Lower leg skin (tissue), 4 donors: Measurements from ENCODE around the gene STX18. TPM values are rescaled to one million over a fixed set of nuclear protein-coding genes. Genes with fewer than 3 reads are reported as not detected.

ENCODE experiments used
- DNase-seq, 2 donors: peaks; one replicate each; pipeline ENCODE4 v3.0.0-alpha.2; 2019; ENCODE audit warnings: low spot score in 2 of 2
- H3K4me3 ChIP-seq: fragments of 200-600 bp; sonication (generic); 2 replicates; pipeline ENCODE4 v1.5.1; 2017; ENCODE audit warnings: mild to moderate bottlenecking, low read depth; ENCODE audit not compliant: poor library complexity, severe bottlenecking
- POLR2A ChIP-seq, 2 donors: fragments of 450-650 bp; IDR thresholded peaks; one replicate each; pipeline ENCODE4 v1.6.1; 2016 to 2017; ENCODE audit warnings: antibody characterized with exemption in 2 of 2, mild to moderate bottlenecking in 1 of 2, moderate library complexity in 1 of 2
- WGBS, 2 donors: methylation state at CpG; one replicate each; pipeline ENCODE4 v1.1.5; 2018; 5-methylcytosine and 5-hydroxymethylcytosine counted together
- intact Hi-C: fragments of 100-400 bp; cut with DNase I; formaldehyde crosslinking; loops from one replicate; pipeline ENCODE4 v1.15.0; 2023; ENCODE audit warnings: low total_unique reads
- total RNA-seq, 4 donors: library from RNA; depleted of rRNA; stranded (reverse); fragments of >200 nt; gene quantifications; one replicate each; pipeline ENCODE4 v1.1.0, GENCODE V29; 2016
- TF ChIP-seq, protein P1 (sequence below), 3 donors: fragments of 450-650 bp; IDR thresholded peaks; one replicate each; pipeline ENCODE4 v1.5.1; 2016; ENCODE audit warnings: antibody characterized with exemption in 3 of 3, mild to moderate bottlenecking in 3 of 3, moderate library complexity in 2 of 3

The STX18 gene
- total RNA-seq, 4 donors from 2014 or later, result 18.1 to 24.6 (median 21.5) TPM

DNA sequence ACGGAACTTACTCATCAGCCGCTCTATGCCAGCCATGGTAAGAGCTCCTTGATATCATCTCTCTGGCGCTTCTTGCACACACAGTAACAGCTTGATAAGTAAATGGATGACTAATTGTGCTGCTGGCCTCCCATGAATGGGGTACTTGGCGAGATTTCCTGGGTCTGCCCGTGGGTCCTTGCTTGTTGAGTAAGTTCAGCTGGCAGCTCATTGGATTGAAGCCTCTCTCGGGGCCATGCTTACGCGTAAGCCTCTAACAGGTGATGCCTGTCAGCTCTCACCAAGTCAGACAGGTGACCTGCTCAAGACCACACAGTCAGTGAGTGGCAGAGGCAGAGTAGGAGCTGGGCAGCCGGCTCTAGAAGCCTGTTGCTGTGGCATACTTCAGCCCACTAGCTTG lies 147.2 kb downstream of the STX18 start:
- WGBS, 2 donors, result 48 to 59% methylated on average over 9 of the region's 9 CpGs
- H3K4me3 ChIP-seq, result no peak overlapping the region
- no peak for DNase-seq
- intact Hi-C loops, result no loop called here
- no peak for TF ChIP-seq POLR2A (IDR thresholded peaks at IDR 0.05)
- TF ChIP-seq, protein P1, sequence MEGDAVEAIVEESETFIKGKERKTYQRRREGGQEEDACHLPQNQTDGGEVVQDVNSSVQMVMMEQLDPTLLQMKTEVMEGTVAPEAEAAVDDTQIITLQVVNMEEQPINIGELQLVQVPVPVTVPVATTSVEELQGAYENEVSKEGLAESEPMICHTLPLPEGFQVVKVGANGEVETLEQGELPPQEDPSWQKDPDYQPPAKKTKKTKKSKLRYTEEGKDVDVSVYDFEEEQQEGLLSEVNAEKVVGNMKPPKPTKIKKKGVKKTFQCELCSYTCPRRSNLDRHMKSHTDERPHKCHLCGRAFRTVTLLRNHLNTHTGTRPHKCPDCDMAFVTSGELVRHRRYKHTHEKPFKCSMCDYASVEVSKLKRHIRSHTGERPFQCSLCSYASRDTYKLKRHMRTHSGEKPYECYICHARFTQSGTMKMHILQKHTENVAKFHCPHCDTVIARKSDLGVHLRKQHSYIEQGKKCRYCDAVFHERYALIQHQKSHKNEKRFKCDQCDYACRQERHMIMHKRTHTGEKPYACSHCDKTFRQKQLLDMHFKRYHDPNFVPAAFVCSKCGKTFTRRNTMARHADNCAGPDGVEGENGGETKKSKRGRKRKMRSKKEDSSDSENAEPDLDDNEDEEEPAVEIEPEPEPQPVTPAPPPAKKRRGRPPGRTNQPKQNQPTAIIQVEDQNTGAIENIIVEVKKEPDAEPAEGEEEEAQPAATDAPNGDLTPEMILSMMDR (IDR thresholded peaks at IDR 0.05), result no peak

DNA sequence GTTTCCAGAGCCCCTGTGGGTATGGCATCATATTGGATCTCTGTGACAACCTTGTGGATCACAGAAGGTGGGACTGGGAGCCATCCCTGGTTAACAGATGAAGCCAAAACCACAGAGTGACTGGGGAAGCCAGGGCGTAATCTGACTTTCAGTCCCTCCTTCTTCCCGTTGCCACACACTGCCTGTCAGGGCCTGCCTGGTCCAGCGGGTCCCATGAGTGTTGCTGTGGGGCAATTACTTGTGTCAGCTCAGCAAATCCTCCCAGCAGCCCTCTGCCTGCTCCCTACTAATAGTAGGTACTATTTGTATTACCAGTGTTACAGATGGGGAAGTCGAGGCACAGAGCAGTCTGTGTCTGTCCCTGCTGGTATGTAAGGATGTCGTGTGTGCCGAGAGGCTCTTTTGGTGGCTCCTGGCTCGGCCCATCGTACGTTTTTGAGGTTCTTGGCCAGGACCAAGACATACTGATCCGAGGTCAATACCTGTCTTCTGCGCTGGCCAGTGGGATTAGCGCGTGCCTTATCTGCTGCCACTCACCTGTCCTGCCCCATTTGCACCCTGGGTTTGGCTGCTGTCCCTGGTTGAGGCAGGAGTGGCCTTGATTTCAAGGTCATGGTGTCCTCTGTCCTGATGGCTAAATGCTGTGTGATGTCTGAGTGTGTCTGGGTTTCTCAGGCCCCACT lies 149.2 kb downstream of the STX18 start:
- TF ChIP-seq POLR2A (IDR thresholded peaks at IDR 0.05), result no peak
- TF ChIP-seq, protein P1 (IDR thresholded peaks at IDR 0.05), result no peak
- H3K4me3 ChIP-seq, result no peak overlapping the region
- intact Hi-C loops, result no loop called here
- peak in 1 of 2 donors; percentile 63 for DNase-seq
- 49 to 78% methylated on average over 13 of the region's 13 CpGs for WGBS, 2 donors

DNA sequence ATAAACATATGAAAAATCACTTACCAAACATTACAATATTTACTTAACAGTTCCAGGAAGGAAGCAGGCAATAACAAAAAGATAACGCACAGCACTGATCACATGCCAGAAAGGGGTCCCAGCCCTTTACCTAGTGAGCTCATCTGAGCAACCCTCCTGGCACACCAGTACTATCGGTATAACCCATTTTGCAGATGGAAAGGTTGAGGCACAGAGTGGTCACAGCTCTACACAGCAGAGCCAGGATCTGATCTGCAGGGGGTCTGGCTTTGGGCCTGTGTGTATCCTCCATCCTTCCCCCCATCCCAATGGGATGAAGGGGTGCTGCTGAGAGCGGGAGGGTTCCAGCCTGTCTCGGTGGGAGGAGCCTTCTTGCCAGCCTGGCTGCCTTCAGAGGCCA lies 150.0 kb downstream of the STX18 start:
- 58 to 68% methylated on average over 4 of the region's 4 CpGs for WGBS, 2 donors
- TF ChIP-seq, protein P1 (IDR thresholded peaks at IDR 0.05), result no peak
- TF ChIP-seq POLR2A (IDR thresholded peaks at IDR 0.05), result no peak
- DNase-seq, result no peak
- intact Hi-C loops, result no loop called here
- no peak overlapping the region for H3K4me3 ChIP-seq

DNA sequence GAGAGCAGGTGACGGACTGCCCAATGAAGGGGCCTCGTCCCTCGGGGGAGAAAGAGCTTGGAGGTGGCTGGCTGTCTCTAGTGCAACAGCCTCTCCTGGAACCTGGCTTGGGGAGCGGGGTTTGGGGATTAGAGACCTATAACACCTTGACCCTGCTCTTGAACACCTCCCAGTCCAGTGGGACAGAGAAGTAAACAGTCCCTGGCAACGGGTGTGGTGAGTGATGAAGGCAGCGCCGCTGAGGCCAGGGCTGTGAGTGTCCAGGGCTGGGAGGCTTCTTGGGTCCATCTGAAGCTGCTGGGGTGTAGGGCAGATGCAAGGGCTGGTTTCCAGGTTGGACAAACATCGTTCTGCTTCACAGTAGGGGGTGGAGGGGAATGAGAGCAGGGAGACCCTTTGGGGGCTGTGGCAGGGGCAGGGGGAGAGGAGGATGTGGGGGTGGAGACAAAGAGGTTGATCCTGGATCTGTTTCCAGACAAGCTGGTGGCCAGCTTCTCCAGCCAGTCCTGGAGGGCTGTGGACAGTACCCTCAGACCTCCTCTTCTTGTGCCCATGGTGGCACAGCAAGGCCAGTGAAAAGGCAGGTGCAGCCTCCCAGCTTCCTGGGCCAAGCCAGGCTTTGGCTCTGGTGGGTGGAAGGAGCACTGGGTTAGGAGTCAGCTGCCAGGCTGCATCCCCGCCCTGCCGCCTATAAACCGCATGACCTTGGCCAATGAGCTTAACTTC lies 151.2 kb downstream of the STX18 start:
- intact Hi-C loops, result no loop called here
- 72 to 77% methylated on average over 11 of the region's 11 CpGs for WGBS, 2 donors
- TF ChIP-seq, protein P1 (IDR thresholded peaks at IDR 0.05), result no peak
- TF ChIP-seq POLR2A (IDR thresholded peaks at IDR 0.05), result no peak
- DNase-seq, result no peak
- H3K4me3 ChIP-seq, result no peak overlapping the region

DNA sequence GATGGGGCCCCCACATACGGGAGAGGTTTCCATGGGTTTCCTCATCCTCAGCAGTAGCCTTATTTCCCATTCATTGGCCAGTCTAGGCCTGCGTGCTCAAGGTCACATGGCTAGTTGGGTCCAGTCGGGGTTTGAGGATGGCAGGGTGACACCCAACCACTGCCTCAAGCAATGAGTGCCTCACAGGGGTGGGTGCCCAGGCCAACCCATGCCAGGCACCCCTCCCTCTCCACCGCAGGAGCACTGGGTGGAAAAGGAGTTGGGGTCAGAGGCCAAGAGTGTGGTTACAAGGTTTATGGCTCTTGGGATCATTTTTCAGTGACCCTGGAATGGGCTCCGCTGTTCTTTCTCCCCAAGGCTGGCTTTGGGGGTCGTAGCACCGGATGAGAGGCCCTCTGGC lies 151.8 kb downstream of the STX18 start:
- H3K4me3 ChIP-seq, result no peak overlapping the region
- TF ChIP-seq, protein P1 (IDR thresholded peaks at IDR 0.05), result no peak
- TF ChIP-seq POLR2A (IDR thresholded peaks at IDR 0.05), result no peak
- DNase-seq, result no peak
- 68 to 71% methylated on average over 7 of the region's 7 CpGs for WGBS, 2 donors
- intact Hi-C loops, result no loop called here
